Neural cell (in vitro differentiated cells): Measurements from ENCODE around the gene TRPC4AP. TPM values are rescaled to one million over a fixed set of nuclear protein-coding genes. Genes with fewer than 3 reads are reported as not detected.

Source experiments
- H2AFZ ChIP-seq: fragments of 200-600, 300-800 bp; sonication (generic), shearing (Covaris generic); 2 replicates; pipeline ENCODE4 v1.6.0; 2014; ENCODE audit warnings: low read depth, mild to moderate bottlenecking, antibody characterized with exemption, low read length, moderate library complexity
- H3F3A ChIP-seq: fragments of 200-600 bp; shearing (Covaris generic); 2 replicates; pipeline ENCODE4 v1.6.1; 2016; ENCODE audit warnings: mild to moderate bottlenecking, moderate library complexity, mixed read lengths, antibody characterized with exemption, low read length; ENCODE audit not compliant: insufficient read depth, poor library complexity, severe bottlenecking
- H3K27ac ChIP-seq: fragments of 200-600, 300-800 bp; sonication (generic), shearing (Covaris generic); 2 replicates; pipeline ENCODE4 v1.5.1; 2014; ENCODE audit warnings: mild to moderate bottlenecking, low read length, moderate library complexity
- H3K27me3 ChIP-seq: fragments of 300-800, 200-600 bp; sonication (generic), shearing (Covaris generic); 2 replicates; pipeline ENCODE4 v1.6.0; 2014; ENCODE audit warnings: mild to moderate bottlenecking, low read depth, low read length, moderate library complexity; ENCODE audit not compliant: insufficient read depth
- H3K36me3 ChIP-seq: fragments of 300-800, 200-600 bp; sonication (generic), shearing (Covaris generic); 2 replicates; pipeline ENCODE4 v1.5.1; 2014; ENCODE audit warnings: mild to moderate bottlenecking, antibody characterized with exemption, low read length, moderate library complexity; ENCODE audit not compliant: insufficient read depth
- H3K4me2 ChIP-seq: fragments of 300-800, 200-600 bp; sonication (generic), shearing (Covaris generic); 2 replicates; pipeline ENCODE4 v1.6.0; 2014; ENCODE audit warnings: mild to moderate bottlenecking, low read length
- H3K4me3 ChIP-seq: fragments of 300-800, 200-600 bp; sonication (generic), shearing (Covaris generic); 2 replicates; pipeline ENCODE4 v1.5.1; 2014; ENCODE audit warnings: mild to moderate bottlenecking, low read length, moderate library complexity
- H3K79me2 ChIP-seq: fragments of 200-600 bp; shearing (Covaris generic); replicated peaks from 2 replicates; pipeline ENCODE4 v1.6.0; 2014; ENCODE audit warnings: mild to moderate bottlenecking, low read length, moderate library complexity; ENCODE audit not compliant: insufficient read depth
- H3K9ac ChIP-seq: fragments of 300-800, 200-600 bp; sonication (generic), shearing (Covaris generic); 2 replicates; pipeline ENCODE4 v1.6.1; 2016; ENCODE audit warnings: mild to moderate bottlenecking, low read length, mixed read lengths
- H3K9me2 ChIP-seq: fragments of 200-600 bp; shearing (Covaris generic); 2 replicates; pipeline ENCODE4 v1.6.1; 2016; ENCODE audit warnings: mild to moderate bottlenecking, low read length, mixed read lengths; ENCODE audit not compliant: insufficient read depth
- H3K9me3 ChIP-seq: fragments of 200-600, 300-800 bp; sonication (generic), shearing (Covaris generic); 2 replicates; pipeline ENCODE4 v1.6.1; 2016; ENCODE audit warnings: mild to moderate bottlenecking, mixed run types, low read length, moderate library complexity, mixed read lengths
- H4K20me1 ChIP-seq: fragments of 200-600 bp; shearing (Covaris generic); 2 replicates; pipeline ENCODE4 v1.6.1; 2016; ENCODE audit warnings: mild to moderate bottlenecking, mixed run types; ENCODE audit not compliant: insufficient read depth
- EP300 ChIP-seq: fragments of 450-650 bp; conservative IDR thresholded peaks from 2 replicates; pipeline ENCODE4 v1.6.1; 2014; ENCODE audit warnings: antibody characterized with exemption, mild to moderate bottlenecking, moderate library complexity; ENCODE audit not compliant: poor library complexity, severe bottlenecking
- EZH2 ChIP-seq: fragments of 200-600, 300-800 bp; shearing (Covaris generic), sonication (generic); IDR thresholded peaks from 2 replicates; pipeline ENCODE4 v1.6.1; 2014; ENCODE audit warnings: antibody characterized with exemption, low read length, borderline replicate concordance, mild to moderate bottlenecking; ENCODE audit not compliant: insufficient read depth, poor library complexity, severe bottlenecking
- MXI1 ChIP-seq: fragments of 450-650 bp; conservative IDR thresholded peaks from 2 replicates; pipeline ENCODE4 v1.6.1; 2014; ENCODE audit warnings: antibody characterized with exemption, mild to moderate bottlenecking; ENCODE audit not compliant: poor library complexity, severe bottlenecking
- POLR2AphosphoS5 ChIP-seq: IDR thresholded peaks from 2 replicates; pipeline ENCODE4 v1.6.1; 2012
- RAD21 ChIP-seq: fragments of 450-650 bp; conservative IDR thresholded peaks from 2 replicates; pipeline ENCODE4 v1.6.1; 2014; ENCODE audit warnings: antibody characterized with exemption, mild to moderate bottlenecking, moderate library complexity
- SMC3 ChIP-seq: fragments of 450-650 bp; conservative IDR thresholded peaks from 2 replicates; pipeline ENCODE4 v1.6.1; 2014; ENCODE audit warnings: antibody characterized with exemption, mild to moderate bottlenecking, moderate library complexity; ENCODE audit not compliant: poor library complexity
- TAF1 ChIP-seq: IDR thresholded peaks from 2 replicates; pipeline ENCODE4 v1.6.1; 2012; ENCODE audit warnings: low read depth
- polyA plus RNA-seq: library from polyadenylated mRNA; depleted of rRNA; stranded (reverse); fragments of >200 nt; gene quantifications from 2 replicates; pipeline ENCODE4 v1.2.3, GENCODE V29; 2014
- TF ChIP-seq, protein P1 (sequence below): IDR thresholded peaks from 2 replicates; pipeline ENCODE4 v1.6.1; 2012; ENCODE audit warnings: borderline replicate concordance
- TF ChIP-seq, protein P2 (sequence below): fragments of 450-650 bp; IDR thresholded peaks from 2 replicates; pipeline ENCODE4 v1.5.1; 2014; ENCODE audit warnings: antibody characterized with exemption, mild to moderate bottlenecking, moderate library complexity; ENCODE audit not compliant: poor library complexity, severe bottlenecking

TRPC4AP gene
- polyA plus RNA-seq, 1 donor from 2014 or later, result 85.9 TPM

DNA sequence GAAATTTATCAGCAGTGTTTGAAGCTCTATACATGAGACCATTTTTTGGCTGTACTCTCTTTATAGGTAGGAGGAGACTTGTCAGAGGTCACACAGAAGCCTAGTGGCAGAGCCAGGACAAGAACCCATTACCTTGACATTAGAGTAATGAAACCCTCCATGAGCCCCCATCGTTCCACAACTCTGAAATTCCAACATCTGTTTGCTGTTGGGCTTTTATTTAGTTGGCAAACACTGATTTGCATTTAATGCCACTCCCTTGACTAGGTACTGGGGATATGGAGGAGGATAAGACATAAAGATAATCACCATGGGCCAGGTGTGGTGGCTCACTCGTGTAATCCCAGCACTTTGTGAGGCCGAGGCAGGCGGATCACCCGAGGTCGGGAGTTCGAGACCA lies 138.6 kb downstream of the TRPC4AP start:
- no peaks in the 10 kb centered on the region for H3F3A ChIP-seq
- H4K20me1 ChIP-seq, result no peaks in the 10 kb centered on the region
- TF ChIP-seq RAD21, result no peak
- TF ChIP-seq, protein P1, sequence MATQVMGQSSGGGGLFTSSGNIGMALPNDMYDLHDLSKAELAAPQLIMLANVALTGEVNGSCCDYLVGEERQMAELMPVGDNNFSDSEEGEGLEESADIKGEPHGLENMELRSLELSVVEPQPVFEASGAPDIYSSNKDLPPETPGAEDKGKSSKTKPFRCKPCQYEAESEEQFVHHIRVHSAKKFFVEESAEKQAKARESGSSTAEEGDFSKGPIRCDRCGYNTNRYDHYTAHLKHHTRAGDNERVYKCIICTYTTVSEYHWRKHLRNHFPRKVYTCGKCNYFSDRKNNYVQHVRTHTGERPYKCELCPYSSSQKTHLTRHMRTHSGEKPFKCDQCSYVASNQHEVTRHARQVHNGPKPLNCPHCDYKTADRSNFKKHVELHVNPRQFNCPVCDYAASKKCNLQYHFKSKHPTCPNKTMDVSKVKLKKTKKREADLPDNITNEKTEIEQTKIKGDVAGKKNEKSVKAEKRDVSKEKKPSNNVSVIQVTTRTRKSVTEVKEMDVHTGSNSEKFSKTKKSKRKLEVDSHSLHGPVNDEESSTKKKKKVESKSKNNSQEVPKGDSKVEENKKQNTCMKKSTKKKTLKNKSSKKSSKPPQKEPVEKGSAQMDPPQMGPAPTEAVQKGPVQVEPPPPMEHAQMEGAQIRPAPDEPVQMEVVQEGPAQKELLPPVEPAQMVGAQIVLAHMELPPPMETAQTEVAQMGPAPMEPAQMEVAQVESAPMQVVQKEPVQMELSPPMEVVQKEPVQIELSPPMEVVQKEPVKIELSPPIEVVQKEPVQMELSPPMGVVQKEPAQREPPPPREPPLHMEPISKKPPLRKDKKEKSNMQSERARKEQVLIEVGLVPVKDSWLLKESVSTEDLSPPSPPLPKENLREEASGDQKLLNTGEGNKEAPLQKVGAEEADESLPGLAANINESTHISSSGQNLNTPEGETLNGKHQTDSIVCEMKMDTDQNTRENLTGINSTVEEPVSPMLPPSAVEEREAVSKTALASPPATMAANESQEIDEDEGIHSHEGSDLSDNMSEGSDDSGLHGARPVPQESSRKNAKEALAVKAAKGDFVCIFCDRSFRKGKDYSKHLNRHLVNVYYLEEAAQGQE, result no peak
- TF ChIP-seq, protein P2, sequence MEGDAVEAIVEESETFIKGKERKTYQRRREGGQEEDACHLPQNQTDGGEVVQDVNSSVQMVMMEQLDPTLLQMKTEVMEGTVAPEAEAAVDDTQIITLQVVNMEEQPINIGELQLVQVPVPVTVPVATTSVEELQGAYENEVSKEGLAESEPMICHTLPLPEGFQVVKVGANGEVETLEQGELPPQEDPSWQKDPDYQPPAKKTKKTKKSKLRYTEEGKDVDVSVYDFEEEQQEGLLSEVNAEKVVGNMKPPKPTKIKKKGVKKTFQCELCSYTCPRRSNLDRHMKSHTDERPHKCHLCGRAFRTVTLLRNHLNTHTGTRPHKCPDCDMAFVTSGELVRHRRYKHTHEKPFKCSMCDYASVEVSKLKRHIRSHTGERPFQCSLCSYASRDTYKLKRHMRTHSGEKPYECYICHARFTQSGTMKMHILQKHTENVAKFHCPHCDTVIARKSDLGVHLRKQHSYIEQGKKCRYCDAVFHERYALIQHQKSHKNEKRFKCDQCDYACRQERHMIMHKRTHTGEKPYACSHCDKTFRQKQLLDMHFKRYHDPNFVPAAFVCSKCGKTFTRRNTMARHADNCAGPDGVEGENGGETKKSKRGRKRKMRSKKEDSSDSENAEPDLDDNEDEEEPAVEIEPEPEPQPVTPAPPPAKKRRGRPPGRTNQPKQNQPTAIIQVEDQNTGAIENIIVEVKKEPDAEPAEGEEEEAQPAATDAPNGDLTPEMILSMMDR, result no peak
- TF ChIP-seq EZH2, result no peak
- TF ChIP-seq MXI1, result no peak
- no peak for TF ChIP-seq TAF1
- no peak for TF ChIP-seq POLR2AphosphoS5
- TF ChIP-seq SMC3, result no peak
- TF ChIP-seq EP300, result no peak
- H2AFZ ChIP-seq, result no peak overlapping the region
- H3K27me3 ChIP-seq, result no peaks in the 10 kb centered on the region
- no peaks in the 10 kb centered on the region for H3K9me3 ChIP-seq
- no peak overlapping the region for H3K27ac ChIP-seq
- no peaks in the 10 kb centered on the region for H3K9me2 ChIP-seq
- H3K4me2 ChIP-seq, result no peak overlapping the region
- H3K79me2 ChIP-seq, result no peaks in the 10 kb centered on the region
- H3K36me3 ChIP-seq, result no peaks in the 10 kb centered on the region
- H3K9ac ChIP-seq, result no peak overlapping the region
- H3K4me3 ChIP-seq, result no peak overlapping the region

DNA sequence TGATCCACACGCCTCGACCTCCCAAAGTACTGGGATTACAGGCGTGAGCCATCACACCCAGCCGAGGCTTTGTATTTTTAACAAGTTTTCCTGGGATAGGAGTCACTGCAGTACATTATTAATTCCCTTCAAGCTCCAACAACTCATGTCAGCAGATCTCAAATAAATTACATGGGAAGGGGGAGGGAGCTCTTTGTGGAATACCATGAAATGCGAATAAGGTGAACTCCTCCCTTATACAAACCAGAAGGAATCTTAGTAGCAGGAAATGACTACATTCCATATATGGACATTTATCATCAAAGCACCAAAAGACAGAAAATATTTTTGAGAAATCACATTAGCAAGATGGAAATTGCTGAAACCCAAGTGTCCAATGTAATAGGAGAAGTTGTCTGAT lies 139.9 kb downstream of the TRPC4AP start:
- no peak overlapping the region for H3K27ac ChIP-seq
- no peaks in the 10 kb centered on the region for H4K20me1 ChIP-seq
- no peaks in the 10 kb centered on the region for H3K27me3 ChIP-seq
- TF ChIP-seq TAF1, result no peak
- no peak for TF ChIP-seq RAD21
- TF ChIP-seq POLR2AphosphoS5, result no peak
- TF ChIP-seq, protein P2, result no peak
- TF ChIP-seq, protein P1, result no peak
- TF ChIP-seq SMC3, result no peak
- TF ChIP-seq MXI1, result no peak
- no peak for TF ChIP-seq EP300
- no peak for TF ChIP-seq EZH2
- no peaks in the 10 kb centered on the region for H3K9me3 ChIP-seq
- H3K36me3 ChIP-seq, result no peaks in the 10 kb centered on the region
- no peaks in the 10 kb centered on the region for H3F3A ChIP-seq
- no peak overlapping the region for H2AFZ ChIP-seq
- H3K79me2 ChIP-seq, result no peaks in the 10 kb centered on the region
- H3K4me2 ChIP-seq, result no peak overlapping the region
- no peaks in the 10 kb centered on the region for H3K9me2 ChIP-seq
- H3K9ac ChIP-seq, result no peak overlapping the region
- no peak overlapping the region for H3K4me3 ChIP-seq
